ENCODE measurements around the gene TYMP. TPM values are rescaled to one million over a fixed set of nuclear protein-coding genes. Genes with fewer than 3 reads are reported as not detected.

TYMP gene
- total RNA-seq, 4 donors from 2014 or later: 27.4 to 79.2 (median 35.9) TPM

- H3K4me1 ChIP-seq: peaks cover 0 to 5% (median 0%) of the 10 kb centered on the region in 4 donors
- H3K27ac ChIP-seq (replicated peaks in 1 of 4): no peak overlapping the region
- intact Hi-C loops (cut with DNase I): no loop called here
- no peaks in the 10 kb centered on the region for H3K9me3 ChIP-seq
- TF ChIP-seq, protein P1, sequence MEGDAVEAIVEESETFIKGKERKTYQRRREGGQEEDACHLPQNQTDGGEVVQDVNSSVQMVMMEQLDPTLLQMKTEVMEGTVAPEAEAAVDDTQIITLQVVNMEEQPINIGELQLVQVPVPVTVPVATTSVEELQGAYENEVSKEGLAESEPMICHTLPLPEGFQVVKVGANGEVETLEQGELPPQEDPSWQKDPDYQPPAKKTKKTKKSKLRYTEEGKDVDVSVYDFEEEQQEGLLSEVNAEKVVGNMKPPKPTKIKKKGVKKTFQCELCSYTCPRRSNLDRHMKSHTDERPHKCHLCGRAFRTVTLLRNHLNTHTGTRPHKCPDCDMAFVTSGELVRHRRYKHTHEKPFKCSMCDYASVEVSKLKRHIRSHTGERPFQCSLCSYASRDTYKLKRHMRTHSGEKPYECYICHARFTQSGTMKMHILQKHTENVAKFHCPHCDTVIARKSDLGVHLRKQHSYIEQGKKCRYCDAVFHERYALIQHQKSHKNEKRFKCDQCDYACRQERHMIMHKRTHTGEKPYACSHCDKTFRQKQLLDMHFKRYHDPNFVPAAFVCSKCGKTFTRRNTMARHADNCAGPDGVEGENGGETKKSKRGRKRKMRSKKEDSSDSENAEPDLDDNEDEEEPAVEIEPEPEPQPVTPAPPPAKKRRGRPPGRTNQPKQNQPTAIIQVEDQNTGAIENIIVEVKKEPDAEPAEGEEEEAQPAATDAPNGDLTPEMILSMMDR (IDR thresholded peaks at IDR 0.05): no peak
- TF ChIP-seq POLR2A (IDR thresholded peaks at IDR 0.05; ENCODE audit: low read depth) (no peak), POLR2AphosphoS5 (IDR thresholded peaks at IDR 0.05) (no peak), EP300 (IDR thresholded peaks at IDR 0.05) (no peak)
- peaks cover 27 to 84% (median 71%) of the 10 kb centered on the region in 4 donors for H3K36me3 ChIP-seq
- 92% methylated on average over 11 of the region's 20 CpGs for WGBS
- no peak for DNase-seq (ENCODE audit: extremely low spot score)
- no peak overlapping the region for H3K4me3 ChIP-seq
- no peaks in the 10 kb centered on the region for H3K27me3 ChIP-seq
Observed at GRCh38 chr22:50517495-50518260, 12.1 kb downstream of the TYMP start.

- H3K36me3 ChIP-seq: peaks cover 24 to 76% (median 65%) of the 10 kb centered on the region in 4 donors
- no peak for DNase-seq (ENCODE audit: extremely low spot score)
- H3K9me3 ChIP-seq: no peaks in the 10 kb centered on the region
- TF ChIP-seq EP300 (IDR thresholded peaks at IDR 0.05): no peak
- TF ChIP-seq, protein P1 (IDR thresholded peaks at IDR 0.05): no peak
- WGBS: 86% methylated on average over 16 of the region's 16 CpGs
- intact Hi-C loops (cut with DNase I): no loop called here
- no peaks in the 10 kb centered on the region for H3K27me3 ChIP-seq
- H3K4me1 ChIP-seq: peaks cover 0 to 6% (median 0%) of the 10 kb centered on the region in 4 donors
- no peak overlapping the region for H3K4me3 ChIP-seq
- H3K27ac ChIP-seq (replicated peaks in 1 of 4): no peak overlapping the region
Observed at GRCh38 chr22:50516891-50517290, 12.9 kb downstream of the TYMP start.

DNA sequence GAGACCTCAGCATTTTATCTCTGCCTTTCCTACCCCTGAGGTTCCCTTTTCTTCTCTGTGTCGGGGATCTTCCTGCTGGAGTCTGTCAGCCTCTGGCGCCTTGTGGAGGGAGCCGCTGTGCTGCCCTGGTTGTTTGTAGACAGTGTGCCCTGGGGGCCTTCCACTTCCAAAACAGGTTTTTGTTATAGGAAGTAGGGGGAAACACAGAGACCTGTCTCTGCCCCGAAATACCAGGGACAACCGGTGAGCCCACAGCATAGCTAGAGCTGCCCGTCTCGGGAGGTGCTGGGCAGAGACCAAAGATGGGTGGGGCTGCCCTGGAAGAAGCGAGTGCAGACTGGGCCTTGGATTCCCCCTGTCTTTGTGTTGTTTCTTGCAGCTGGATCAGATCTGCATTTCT, 13.7 kb downstream of the TYMP start:
- no peak for DNase-seq (ENCODE audit: extremely low spot score)
- no peak for TF ChIP-seq POLR2AphosphoS5 (IDR thresholded peaks at IDR 0.05)
- TF ChIP-seq, protein P1 (IDR thresholded peaks at IDR 0.05): no peak
- no peak for TF ChIP-seq EP300 (IDR thresholded peaks at IDR 0.05)
- no peak for TF ChIP-seq POLR2A (IDR thresholded peaks at IDR 0.05; ENCODE audit: low read depth)
- peaks cover 22 to 71% (median 57%) of the 10 kb centered on the region in 4 donors for H3K36me3 ChIP-seq
- H3K27ac ChIP-seq (replicated peaks in 1 of 4): no peak overlapping the region
- no peaks in the 10 kb centered on the region for H3K27me3 ChIP-seq
- peaks cover 0 to 6% (median 0%) of the 10 kb centered on the region in 4 donors for H3K4me1 ChIP-seq
- intact Hi-C loops (cut with DNase I): no loop called here
- 81% methylated on average over 8 of the region's 8 CpGs for WGBS
- H3K4me3 ChIP-seq: no peak overlapping the region
- H3K9me3 ChIP-seq: no peaks in the 10 kb centered on the region

GRCh38 chr22:50513175-50513574, 16.6 kb downstream of the TYMP start:
- TF ChIP-seq, protein P1 (IDR thresholded peaks at IDR 0.05): no peak
- TF ChIP-seq POLR2AphosphoS5 (IDR thresholded peaks at IDR 0.05): no peak
- TF ChIP-seq EP300 (IDR thresholded peaks at IDR 0.05): no peak
- no peak for TF ChIP-seq POLR2A (IDR thresholded peaks at IDR 0.05; ENCODE audit: low read depth)
- DNase-seq (ENCODE audit: extremely low spot score): no peak
- Histone ChIP-seq H3K4me1 (peaks cover 15 to 22% (median 17%) of the 10 kb centered on the region in 4 donors), H3K27ac (replicated peaks in 1 of 4) (no peak overlapping the region), H3K4me3 (no peak overlapping the region), H3K9me3 (no peaks in the 10 kb centered on the region), H3K36me3 (peaks cover 8 to 51% (median 29%) of the 10 kb centered on the region in 4 donors), H3K27me3 (no peaks in the 10 kb centered on the region)
- intact Hi-C loops (cut with DNase I): no loop called here
- WGBS: 95% methylated on average over 15 of the region's 15 CpGs
